Mucosa of stomach (tissue), 1 donor: ENCODE results near the gene MTO1.
"Not testable (repeated sequence)": the region's sequence is repeated elsewhere in the genome, so short reads cannot be mapped to it uniquely, and the experiment has no call there.

Experiments used
- H3K27me3 ChIP-seq: one replicate; pipeline ENCODE4 v1.7.0; 2013; ENCODE audit warnings: mild to moderate bottlenecking, low read length; ENCODE audit not compliant: control insufficient read depth, insufficient read depth
- H3K36me3 ChIP-seq: one replicate; pipeline ENCODE4 v1.7.0; 2013; ENCODE audit warnings: low read length; ENCODE audit not compliant: control insufficient read depth, insufficient read depth
- H3K4me1 ChIP-seq: one replicate; pipeline ENCODE4 v1.7.0; 2013; ENCODE audit warnings: mild to moderate bottlenecking, low read length; ENCODE audit not compliant: control insufficient read depth, insufficient read depth
- H3K4me3 ChIP-seq: one replicate; pipeline ENCODE4 v1.7.0; 2013; ENCODE audit warnings: low read length
- H3K9ac ChIP-seq: one replicate; pipeline ENCODE4 v1.7.0; 2013; ENCODE audit warnings: mild to moderate bottlenecking, low read length, moderate library complexity
- H3K9me3 ChIP-seq: one replicate; pipeline ENCODE4 v1.7.0; 2013; ENCODE audit warnings: mild to moderate bottlenecking, low read length, moderate library complexity; ENCODE audit not compliant: control insufficient read depth
- donor health status: Pancreatic carcinoma.

The MTO1 gene

GRCh38 chr6:73471686-73472290 is 10.3 kb downstream of the MTO1 start:
- H3K4me3 ChIP-seq: no peak overlapping the region
- H3K27me3 ChIP-seq: no peaks in the 10 kb centered on the region
- H3K4me1 ChIP-seq: no peaks in the 10 kb centered on the region
- H3K9me3 ChIP-seq: no peaks in the 10 kb centered on the region
- H3K36me3 ChIP-seq: no peaks in the 10 kb centered on the region
- H3K9ac ChIP-seq: no peak overlapping the region

GRCh38 chr6:73476723-73477122 is 15.2 kb downstream of the MTO1 start:
- H3K9ac ChIP-seq: no peak overlapping the region
- H3K9me3 ChIP-seq: no peaks in the 10 kb centered on the region
- H3K36me3 ChIP-seq: no peaks in the 10 kb centered on the region
- H3K27me3 ChIP-seq: no peaks in the 10 kb centered on the region
- H3K4me3 ChIP-seq: no peak overlapping the region
- H3K4me1 ChIP-seq: peaks cover 4% of the 10 kb centered on the region

- Histone ChIP-seq H3K4me1 (peaks cover 10% of the 10 kb centered on the region), H3K9me3 (no peaks in the 10 kb centered on the region), H3K4me3 (no peak overlapping the region), H3K9ac (no peak overlapping the region), H3K27me3 (no peaks in the 10 kb centered on the region), H3K36me3 (no peaks in the 10 kb centered on the region)
Measured at GRCh38 chr6:73477407-73477806, 15.9 kb downstream of the MTO1 start.

GRCh38 chr6:73481969-73482368 is 20.4 kb downstream of the MTO1 start:
- H3K9ac ChIP-seq: no peak overlapping the region
- no peaks in the 10 kb centered on the region for H3K27me3 ChIP-seq
- H3K36me3 ChIP-seq: no peaks in the 10 kb centered on the region
- no peaks in the 10 kb centered on the region for H3K9me3 ChIP-seq
- no peak overlapping the region for H3K4me3 ChIP-seq
- peaks cover 11% of the 10 kb centered on the region for H3K4me1 ChIP-seq

GRCh38 chr6:73484438-73484837 is 22.9 kb downstream of the MTO1 start:
- H3K36me3 ChIP-seq: no peaks in the 10 kb centered on the region
- H3K4me3 ChIP-seq: no peak overlapping the region
- H3K4me1 ChIP-seq: peaks cover 11% of the 10 kb centered on the region
- H3K9me3 ChIP-seq: no peaks in the 10 kb centered on the region
- no peak overlapping the region for H3K9ac ChIP-seq
- H3K27me3 ChIP-seq: no peaks in the 10 kb centered on the region

GRCh38 chr6:73487473-73487872 is 25.9 kb downstream of the MTO1 start:
- H3K27me3 ChIP-seq: no peaks in the 10 kb centered on the region
- H3K36me3 ChIP-seq: no peaks in the 10 kb centered on the region
- no peaks in the 10 kb centered on the region for H3K9me3 ChIP-seq
- no peaks in the 10 kb centered on the region for H3K4me1 ChIP-seq
- H3K9ac ChIP-seq: no peak overlapping the region
- H3K4me3 ChIP-seq: no peak overlapping the region

GRCh38 chr6:73491377-73491776 is 29.8 kb downstream of the MTO1 start:
- H3K27me3 ChIP-seq: no peaks in the 10 kb centered on the region
- H3K4me1 ChIP-seq: no peaks in the 10 kb centered on the region
- no peaks in the 10 kb centered on the region for H3K36me3 ChIP-seq
- no peak overlapping the region for H3K9ac ChIP-seq
- H3K4me3 ChIP-seq: no peak overlapping the region
- H3K9me3 ChIP-seq: no peaks in the 10 kb centered on the region

GRCh38 chr6:73497915-73498314 is 36.4 kb downstream of the MTO1 start:
- no peak overlapping the region for H3K9ac ChIP-seq
- H3K27me3 ChIP-seq: no peaks in the 10 kb centered on the region
- H3K9me3 ChIP-seq: no peaks in the 10 kb centered on the region
- H3K36me3 ChIP-seq: no peaks in the 10 kb centered on the region
- H3K4me3 ChIP-seq: no peak overlapping the region
- H3K4me1 ChIP-seq: no peaks in the 10 kb centered on the region

- no peak overlapping the region for H3K9ac ChIP-seq
Measured at GRCh38 chr6:73503027-73503772, 41.7 kb downstream of the MTO1 start.

GRCh38 chr6:73504160-73504559 is 42.6 kb downstream of the MTO1 start:
- H3K27me3 ChIP-seq: no peaks in the 10 kb centered on the region
- no peaks in the 10 kb centered on the region for H3K36me3 ChIP-seq
- no peak overlapping the region for H3K9ac ChIP-seq
- H3K4me3 ChIP-seq: no peak overlapping the region
- H3K9me3 ChIP-seq: no peaks in the 10 kb centered on the region
- no peaks in the 10 kb centered on the region for H3K4me1 ChIP-seq

More at GRCh38 chr6:73503027-73503772, 41.7 kb downstream of the MTO1 start:
- H3K27me3 ChIP-seq: no peaks in the 10 kb centered on the region
- H3K4me1 ChIP-seq: no peaks in the 10 kb centered on the region
- no peaks in the 10 kb centered on the region for H3K36me3 ChIP-seq
- no peaks in the 10 kb centered on the region for H3K9me3 ChIP-seq
- no peak overlapping the region for H3K4me3 ChIP-seq

GRCh38 chr6:73505142-73505541 is 43.6 kb downstream of the MTO1 start:
- Histone ChIP-seq H3K36me3 (no peaks in the 10 kb centered on the region), H3K9ac (no peak overlapping the region), H3K9me3 (no peaks in the 10 kb centered on the region), H3K4me3 (no peak overlapping the region), H3K4me1 (no peaks in the 10 kb centered on the region), H3K27me3 (no peaks in the 10 kb centered on the region)

- not testable (repeated sequence) for H3K36me3 ChIP-seq, H3K27me3 ChIP-seq, H3K4me1 ChIP-seq, H3K9ac ChIP-seq, H3K9me3 ChIP-seq, H3K4me3 ChIP-seq
Measured at GRCh38 chr6:73505705-73506104, 44.2 kb downstream of the MTO1 start.
